Measurements from ENCODE around the gene MBD3L4.
"Not testable (repeated sequence)": the region's sequence is repeated elsewhere in the genome, so short reads cannot be mapped to it uniquely, and the experiment has no call there.

The MBD3L4 gene

DNA sequence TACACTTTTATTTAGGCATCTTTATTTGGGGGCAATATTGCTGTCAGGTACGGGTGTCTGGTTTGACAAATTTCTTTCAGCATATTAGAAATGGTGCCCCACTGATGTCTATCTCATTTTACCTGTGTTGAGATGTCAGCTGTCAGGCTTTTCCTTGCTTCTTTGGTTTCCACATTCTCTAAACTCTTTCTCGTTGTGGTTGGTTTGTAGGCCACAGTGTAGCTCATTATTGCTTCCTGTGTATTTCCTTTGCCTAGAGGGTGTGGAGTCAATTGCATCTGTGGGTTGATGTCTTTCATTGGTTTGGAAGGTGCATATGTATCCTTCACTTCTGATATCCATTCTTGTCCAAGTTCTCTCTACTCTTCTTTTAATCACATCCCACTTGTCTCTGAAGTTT is 20.0 kb upstream of the MBD3L4 start:
- not testable (repeated sequence) for H3K36me3 Mint-ChIP-seq (ENCODE audit: low read depth); H3K27ac Mint-ChIP-seq; DNase-seq; H3K4me1 Mint-ChIP-seq; H3K27me3 Mint-ChIP-seq; H3K4me3 Mint-ChIP-seq; ATAC-seq; H3K9me3 Mint-ChIP-seq

DNA sequence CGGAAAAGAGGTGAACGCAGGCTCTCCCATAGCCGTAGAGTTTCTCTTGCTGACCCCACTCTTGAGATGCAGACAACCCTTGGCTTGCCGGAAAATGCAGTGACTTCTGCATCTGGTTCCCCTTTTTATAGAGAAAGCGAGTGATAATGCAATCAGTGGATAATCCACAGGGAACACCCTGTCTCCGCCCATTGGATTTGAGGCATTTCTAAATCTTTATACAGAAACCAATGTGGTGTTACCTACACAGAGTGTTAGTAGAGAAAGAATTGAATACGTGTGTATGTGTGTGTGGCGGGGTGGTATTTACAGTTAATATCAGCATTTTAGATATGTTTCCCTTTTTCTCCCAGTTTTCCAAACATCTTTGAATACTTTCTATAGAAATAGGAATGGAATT is 18.6 kb upstream of the MBD3L4 start, which contains the start of gene MBD3L3:
TSS of gene MBD3L3 (minus strand) at position 101 of the 400 bp plus-strand sequence. CDS start at position 30, 71 bp downstream.
- not testable (repeated sequence) for H3K36me3 Mint-ChIP-seq (ENCODE audit: low read depth); H3K27me3 Mint-ChIP-seq; H3K4me1 Mint-ChIP-seq; ATAC-seq; DNase-seq; H3K27ac Mint-ChIP-seq; H3K4me3 Mint-ChIP-seq; H3K9me3 Mint-ChIP-seq

DNA sequence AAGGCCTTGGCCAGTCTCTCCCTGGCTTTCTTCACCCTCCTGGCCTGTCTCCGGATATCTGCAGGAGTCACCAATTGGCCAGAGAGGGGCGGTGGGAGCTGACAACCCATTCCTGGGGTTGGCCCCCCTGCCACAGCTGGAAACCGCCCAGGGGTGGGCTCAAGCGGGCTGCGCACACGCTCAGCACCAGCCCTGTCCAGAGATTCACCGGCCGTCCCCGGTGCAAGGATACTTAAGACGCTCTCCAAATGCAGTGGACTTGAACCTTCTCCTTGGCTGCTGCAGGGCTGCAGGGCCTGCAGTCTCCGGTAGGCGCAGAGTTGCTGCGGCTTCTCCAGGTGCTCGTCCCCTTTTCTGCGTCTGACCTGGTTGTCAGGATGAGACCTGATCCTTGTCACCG is 16.4 kb upstream of the MBD3L4 start:
- H3K4me3 Mint-ChIP-seq; H3K27ac Mint-ChIP-seq; H3K36me3 Mint-ChIP-seq (ENCODE audit: low read depth); H3K27me3 Mint-ChIP-seq; ATAC-seq; H3K4me1 Mint-ChIP-seq; DNase-seq; H3K9me3 Mint-ChIP-seq: not testable (repeated sequence)

DNA sequence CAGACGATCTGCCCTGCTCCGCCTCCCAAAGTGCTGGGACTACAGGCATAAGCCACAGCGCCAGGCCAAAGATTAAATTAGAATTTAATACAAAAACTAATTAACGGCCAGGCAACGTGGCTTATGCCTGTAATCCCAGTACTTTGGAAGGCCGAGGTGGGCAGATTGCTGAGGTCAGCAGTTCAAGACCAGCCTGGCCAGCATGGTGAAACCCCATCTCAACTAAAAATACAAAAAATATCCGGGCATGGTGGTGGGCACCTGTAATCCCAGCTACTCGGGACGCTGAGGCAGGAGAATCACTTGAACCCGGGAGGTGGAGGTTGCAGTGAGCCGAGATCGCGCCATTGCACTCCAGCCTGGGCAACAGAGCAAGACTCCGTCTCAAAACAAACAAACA is 15.7 kb upstream of the MBD3L4 start:
- not testable (repeated sequence) for H3K4me3 Mint-ChIP-seq; H3K9me3 Mint-ChIP-seq; ATAC-seq; H3K27me3 Mint-ChIP-seq; H3K36me3 Mint-ChIP-seq (ENCODE audit: low read depth); H3K27ac Mint-ChIP-seq; DNase-seq; H3K4me1 Mint-ChIP-seq

DNA sequence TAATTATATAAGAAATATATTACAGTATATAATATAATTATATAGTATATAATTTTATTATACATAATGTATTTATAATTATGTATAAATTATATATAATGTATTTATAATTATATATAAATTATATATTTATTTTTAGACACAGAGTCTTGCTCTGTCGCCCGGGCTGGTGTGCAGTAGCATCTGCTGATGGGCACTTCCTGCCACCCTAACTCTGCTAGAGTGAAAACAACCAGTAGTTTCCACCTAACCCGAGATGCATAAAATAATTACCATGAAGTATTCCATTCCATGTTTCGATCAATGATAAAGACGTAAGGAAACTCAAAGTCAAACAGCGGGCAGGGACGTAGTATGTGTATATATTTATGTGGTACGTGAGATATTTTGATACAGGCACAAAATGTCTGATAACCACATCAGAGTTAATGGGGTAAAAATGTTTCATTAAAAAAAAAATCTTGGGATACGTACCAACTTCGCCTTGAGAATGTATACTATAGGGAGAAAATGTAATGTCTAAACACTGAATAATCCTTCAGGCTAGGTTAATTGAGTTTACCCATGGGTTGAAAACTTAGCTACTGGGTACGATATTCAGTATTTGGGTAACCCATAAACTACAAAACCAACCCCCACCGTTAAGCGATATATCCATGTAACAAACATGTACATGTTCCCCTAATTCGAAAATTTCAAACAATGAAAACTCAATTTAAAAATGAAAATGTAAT is 14.8 kb upstream of the MBD3L4 start:
- not testable (repeated sequence) for H3K36me3 Mint-ChIP-seq (ENCODE audit: low read depth); H3K4me1 Mint-ChIP-seq; DNase-seq; ATAC-seq; H3K27me3 Mint-ChIP-seq; H3K9me3 Mint-ChIP-seq; H3K27ac Mint-ChIP-seq; H3K4me3 Mint-ChIP-seq

DNA sequence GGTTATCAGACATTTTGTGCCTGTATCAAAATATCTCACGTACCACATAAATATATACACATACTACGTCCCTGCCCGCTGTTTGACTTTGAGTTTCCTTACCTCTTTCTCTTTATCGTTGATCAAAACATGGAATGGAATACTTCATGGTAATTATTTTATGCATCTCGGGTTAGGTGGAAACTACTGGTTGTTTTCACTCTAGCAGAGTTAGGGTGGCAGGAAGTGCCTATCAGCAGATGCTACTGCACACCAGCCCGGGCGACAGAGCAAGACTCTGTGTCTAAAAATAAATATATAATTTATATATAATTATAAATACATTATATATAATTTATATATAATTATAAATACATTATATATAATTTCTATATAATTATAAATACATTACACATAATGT is 12.9 kb upstream of the MBD3L4 start:
- not testable (repeated sequence) for H3K4me1 Mint-ChIP-seq; H3K27ac Mint-ChIP-seq; ATAC-seq; DNase-seq; H3K4me3 Mint-ChIP-seq; H3K9me3 Mint-ChIP-seq; H3K27me3 Mint-ChIP-seq; H3K36me3 Mint-ChIP-seq (ENCODE audit: low read depth)

DNA sequence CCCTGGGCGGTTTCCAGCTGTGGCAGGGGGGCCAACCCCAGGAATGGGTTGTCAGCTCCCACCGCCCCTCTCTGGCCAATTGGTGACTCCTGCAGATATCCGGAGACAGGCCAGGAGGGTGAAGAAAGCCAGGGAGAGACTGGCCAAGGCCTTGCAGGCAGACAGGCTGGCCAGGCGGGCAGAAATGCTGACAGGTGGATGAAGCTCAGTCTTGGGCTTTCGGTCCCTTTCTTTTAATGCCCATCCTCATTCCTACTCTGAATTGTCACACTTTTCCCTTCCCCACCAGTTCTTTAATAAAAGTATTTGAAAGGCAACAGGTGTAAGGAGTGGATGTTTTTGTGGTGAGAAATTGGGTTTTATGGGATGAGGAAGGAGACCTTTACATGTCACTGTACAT is 11.4 kb upstream of the MBD3L4 start:
- H3K4me1 Mint-ChIP-seq; H3K9me3 Mint-ChIP-seq; H3K27me3 Mint-ChIP-seq; H3K36me3 Mint-ChIP-seq (ENCODE audit: low read depth); ATAC-seq; H3K27ac Mint-ChIP-seq; DNase-seq; H3K4me3 Mint-ChIP-seq: not testable (repeated sequence)

DNA sequence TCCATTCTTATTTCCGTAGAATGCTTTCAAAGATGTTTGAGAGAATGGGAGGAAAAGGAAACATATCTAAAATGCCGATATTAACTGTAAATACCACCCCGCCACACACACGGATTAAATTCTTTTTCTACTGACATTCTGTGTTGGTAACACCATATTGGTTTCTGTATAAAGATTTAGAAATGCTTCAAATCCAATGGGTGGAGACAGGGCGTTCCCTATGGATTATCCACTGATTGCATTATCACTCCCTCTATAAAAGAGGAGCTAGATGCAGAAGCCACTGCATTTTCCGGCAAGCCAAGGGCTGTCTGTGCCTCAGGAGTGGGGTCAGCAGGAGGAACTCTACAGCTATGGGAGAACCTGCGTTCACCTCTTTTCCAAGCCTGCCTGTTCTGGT is 9.0 kb upstream of the MBD3L4 start, which contains the start of gene MBD3L2:
TSS of gene MBD3L2 (plus strand) at position 301 of the 400 bp plus-strand sequence. CDS start at position 354, 53 bp downstream.
- not testable (repeated sequence) for H3K4me3 Mint-ChIP-seq; H3K27me3 Mint-ChIP-seq; DNase-seq; H3K4me1 Mint-ChIP-seq; ATAC-seq; H3K9me3 Mint-ChIP-seq; H3K36me3 Mint-ChIP-seq (ENCODE audit: low read depth); H3K27ac Mint-ChIP-seq

DNA sequence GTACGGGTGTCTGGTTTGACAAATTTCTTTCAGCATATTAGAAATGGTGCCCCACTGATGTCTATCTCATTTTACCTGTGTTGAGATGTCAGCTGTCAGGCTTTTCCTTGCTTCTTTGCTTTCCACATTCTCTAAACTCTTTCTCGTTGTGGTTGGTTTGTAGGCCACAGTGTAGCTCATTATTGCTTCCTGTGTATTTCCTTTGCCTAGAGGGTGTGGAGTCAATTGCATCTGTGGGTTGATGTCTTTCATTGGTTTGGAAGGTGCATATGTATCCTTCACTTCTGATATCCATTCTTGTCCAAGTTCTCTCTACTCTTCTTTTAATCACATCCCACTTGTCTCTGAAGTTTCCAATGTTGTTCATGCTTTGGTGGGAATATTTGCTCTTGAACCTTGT is 1.6 kb upstream of the MBD3L4 start:
- not testable (repeated sequence) for H3K27me3 Mint-ChIP-seq; H3K27ac Mint-ChIP-seq; ATAC-seq; H3K4me1 Mint-ChIP-seq; H3K4me3 Mint-ChIP-seq; H3K9me3 Mint-ChIP-seq; DNase-seq; H3K36me3 Mint-ChIP-seq (ENCODE audit: low read depth)

DNA sequence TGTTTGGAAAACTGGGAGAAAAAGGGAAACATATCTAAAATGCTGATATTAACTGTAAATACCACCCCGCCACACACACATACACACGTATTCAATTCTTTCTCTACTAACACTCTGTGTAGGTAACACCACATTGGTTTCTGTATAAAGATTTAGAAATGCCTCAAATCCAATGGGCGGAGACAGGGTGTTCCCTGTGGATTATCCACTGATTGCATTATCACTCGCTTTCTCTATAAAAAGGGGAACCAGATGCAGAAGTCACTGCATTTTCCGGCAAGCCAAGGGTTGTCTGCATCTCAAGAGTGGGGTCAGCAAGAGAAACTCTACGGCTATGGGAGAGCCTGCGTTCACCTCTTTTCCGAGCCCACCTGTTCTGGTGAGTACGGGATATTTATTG is 9.7 kb downstream of the MBD3L4 start, which contains the start of gene MBD3L5:
TSS of gene MBD3L5 (plus strand) at position 301 of the 400 bp plus-strand sequence. CDS start at position 335, 34 bp downstream.
- not testable (repeated sequence) for H3K9me3 Mint-ChIP-seq; H3K4me1 Mint-ChIP-seq; H3K4me3 Mint-ChIP-seq; DNase-seq; ATAC-seq; H3K27ac Mint-ChIP-seq; H3K27me3 Mint-ChIP-seq; H3K36me3 Mint-ChIP-seq (ENCODE audit: low read depth)

DNA sequence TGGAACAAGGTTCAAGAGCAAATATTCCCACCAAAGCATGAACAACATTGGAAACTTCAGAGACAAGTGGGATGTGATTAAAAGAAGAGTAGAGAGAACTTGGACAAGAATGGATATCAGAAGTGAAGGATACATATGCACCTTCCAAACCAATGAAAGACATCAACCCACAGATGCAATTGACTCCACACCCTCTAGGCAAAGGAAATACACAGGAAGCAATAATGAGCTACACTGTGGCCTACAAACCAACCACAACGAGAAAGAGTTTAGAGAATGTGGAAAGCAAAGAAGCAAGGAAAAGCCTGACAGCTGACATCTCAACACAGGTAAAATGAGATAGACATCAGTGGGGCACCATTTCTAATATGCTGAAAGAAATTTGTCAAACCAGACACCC is 11.2 kb downstream of the MBD3L4 start:
- H3K27me3 Mint-ChIP-seq; H3K36me3 Mint-ChIP-seq (ENCODE audit: low read depth); H3K4me3 Mint-ChIP-seq; ATAC-seq; H3K9me3 Mint-ChIP-seq; H3K27ac Mint-ChIP-seq; DNase-seq; H3K4me1 Mint-ChIP-seq: not testable (repeated sequence)

DNA sequence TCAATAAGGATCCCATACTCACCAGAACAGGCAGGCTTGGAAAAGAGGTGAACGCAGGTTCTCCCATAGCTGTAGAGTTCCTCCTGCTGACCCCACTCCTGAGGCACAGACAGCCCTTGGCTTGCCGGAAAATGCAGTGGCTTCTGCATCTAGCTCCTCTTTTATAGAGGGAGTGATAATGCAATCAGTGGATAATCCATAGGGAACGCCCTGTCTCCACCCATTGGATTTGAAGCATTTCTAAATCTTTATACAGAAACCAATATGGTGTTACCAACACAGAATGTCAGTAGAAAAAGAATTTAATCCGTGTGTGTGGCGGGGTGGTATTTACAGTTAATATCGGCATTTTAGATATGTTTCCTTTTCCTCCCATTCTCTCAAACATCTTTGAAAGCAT is 18.6 kb downstream of the MBD3L4 start, which contains the start of gene MBD3L2B:
TSS of gene MBD3L2B (minus strand) at position 101 of the 400 bp plus-strand sequence. CDS start at position 67, 34 bp downstream.
- DNase-seq; H3K27ac Mint-ChIP-seq; H3K4me1 Mint-ChIP-seq; H3K4me3 Mint-ChIP-seq; ATAC-seq; H3K9me3 Mint-ChIP-seq; H3K36me3 Mint-ChIP-seq (ENCODE audit: low read depth); H3K27me3 Mint-ChIP-seq: not testable (repeated sequence)

DNA sequence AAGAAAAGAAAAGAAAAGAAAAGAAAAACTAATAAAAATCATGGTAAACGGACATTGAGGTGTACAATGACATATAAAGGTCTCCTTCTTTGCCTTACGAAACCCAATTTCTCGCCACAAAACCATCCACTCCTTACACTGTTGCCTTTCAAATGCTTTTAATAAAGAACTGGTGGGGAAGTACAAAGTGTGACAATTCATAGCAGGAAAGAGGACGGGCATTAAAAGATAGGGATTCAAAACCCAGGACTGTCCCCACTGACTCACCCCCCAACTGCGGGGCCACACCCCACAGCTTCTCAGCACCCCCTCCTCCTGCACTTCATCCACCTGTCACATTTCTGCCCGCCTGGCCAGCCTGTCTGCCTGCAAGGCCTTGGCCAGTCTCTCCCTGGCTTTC is 21.2 kb downstream of the MBD3L4 start:
- DNase-seq: no peak
- no peaks in the 10 kb centered on the region for H3K27me3 Mint-ChIP-seq
- H3K36me3 Mint-ChIP-seq (ENCODE audit: low read depth): no peaks in the 10 kb centered on the region
- H3K4me1 Mint-ChIP-seq: peaks cover 6% of the 10 kb centered on the region
- H3K9me3 Mint-ChIP-seq: no peaks in the 10 kb centered on the region
- ATAC-seq: no peak
- H3K4me3 Mint-ChIP-seq: no peak overlapping the region
- no peak overlapping the region for H3K27ac Mint-ChIP-seq

DNA sequence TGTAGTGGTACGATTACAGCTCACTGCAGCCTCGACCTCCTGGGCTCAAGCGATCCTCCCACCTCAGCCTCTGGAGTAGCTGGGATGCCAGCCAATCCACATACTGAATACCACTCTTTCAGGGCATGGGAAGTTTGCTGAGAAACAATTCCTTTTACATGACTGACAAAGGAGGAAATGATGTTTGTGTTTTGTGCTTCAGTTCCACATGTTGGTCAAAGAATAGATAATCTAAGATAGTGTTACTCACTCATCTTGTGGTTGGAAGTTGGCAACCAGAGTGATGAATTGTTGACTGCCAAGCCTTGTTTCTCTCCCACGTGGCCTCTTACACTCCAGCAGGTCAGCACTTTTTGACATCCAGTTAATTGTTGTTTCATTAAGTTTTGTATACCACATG is 26.3 kb downstream of the MBD3L4 start:
- ATAC-seq (peak; percentile 62), DNase-seq (no peak)
- Mint-ChIP-seq H3K27me3 (no peaks in the 10 kb centered on the region), H3K27ac (peak overlapping the region; percentile 34), H3K4me3 (no peak overlapping the region), H3K4me1 (peaks cover 35% of the 10 kb centered on the region), H3K36me3 (ENCODE audit: low read depth) (no peaks in the 10 kb centered on the region), H3K9me3 (no peaks in the 10 kb centered on the region)

DNA sequence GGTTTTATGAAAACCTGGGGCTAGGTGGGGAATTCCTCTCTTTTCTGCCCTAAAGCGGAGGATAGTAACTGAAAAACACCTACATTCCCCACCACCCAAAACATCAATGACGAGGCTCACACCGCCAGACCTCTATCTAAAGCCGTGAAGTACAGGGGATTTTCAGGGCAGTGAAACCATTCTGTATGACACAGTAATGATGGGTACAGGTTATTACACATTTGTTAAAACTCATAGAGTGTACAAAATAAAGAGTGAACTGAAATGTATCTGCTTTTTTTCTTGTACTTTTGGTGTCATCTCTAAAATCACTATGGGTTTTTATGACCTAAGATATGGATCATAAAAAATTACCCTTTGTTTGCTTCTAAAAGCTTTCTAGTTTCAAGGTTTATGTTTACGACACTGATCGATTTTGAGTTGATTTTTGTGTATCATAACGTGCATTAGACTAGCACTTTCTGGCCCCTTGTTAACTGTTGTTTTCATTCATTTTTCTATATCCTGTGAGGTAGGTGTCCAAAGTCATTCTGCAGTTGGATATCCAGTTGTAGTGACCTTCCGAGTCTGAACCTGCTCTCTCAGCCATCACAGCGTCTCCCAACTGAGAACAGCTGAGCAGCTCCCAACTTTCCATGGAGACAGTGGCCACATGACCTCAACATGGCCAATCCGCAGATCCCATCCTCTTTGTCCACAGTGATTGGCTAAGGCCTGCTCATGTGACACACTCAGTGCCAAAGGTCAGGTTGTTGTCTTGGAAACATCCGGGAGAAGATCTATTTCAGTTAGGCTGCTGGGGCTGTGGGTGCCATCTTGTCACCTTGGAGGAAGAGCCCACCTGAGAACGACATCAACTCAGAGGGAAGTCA is 29.0 kb downstream of the MBD3L4 start:
- no peak overlapping the region for H3K4me3 Mint-ChIP-seq
- no peaks in the 10 kb centered on the region for H3K36me3 Mint-ChIP-seq (ENCODE audit: low read depth)
- DNase-seq (no peak), ATAC-seq (peak; percentile 87)
- H3K27me3 Mint-ChIP-seq: no peaks in the 10 kb centered on the region
- H3K9me3 Mint-ChIP-seq: no peaks in the 10 kb centered on the region
- H3K27ac Mint-ChIP-seq: peak overlapping the region; percentile 35
- peaks cover 50% of the 10 kb centered on the region for H3K4me1 Mint-ChIP-seq
